Hindlimb muscle (tissue), 1 donor: ENCODE results near the gene AK9. TPM values are rescaled to one million over a fixed set of nuclear protein-coding genes. Genes with fewer than 3 reads are reported as not detected.

ENCODE experiments used
- polyA plus RNA-seq: library from polyadenylated mRNA; unstranded; fragments of 120-200 nt; gene quantifications from one replicate; pipeline ENCODE4 v1.2.1, GENCODE V29; 2013; ENCODE audit not compliant: insufficient read length

The AK9 gene
- polyA plus RNA-seq, 1 donor, result 7.5 TPM

Other genes starting within 250 kb of the AK9 start
- 71.7 TPM for gene MICAL1, start 235.4 kb downstream of the AK9 start, polyA plus RNA-seq
- gene ZBTB24, start 208.0 kb downstream of the AK9 start, polyA plus RNA-seq, result 4.9 TPM
- gene FIG4, start 94 bp upstream of the AK9 start, polyA plus RNA-seq, result 9.7 TPM